ENCODE measurements around the gene PAPSS1. TPM values are rescaled to one million over a fixed set of nuclear protein-coding genes. Genes with fewer than 3 reads are reported as not detected.

PAPSS1 gene
- total RNA-seq, 1 experiment from 2014 or later, result 59.0 TPM

GRCh38 chr4:107737450-107737849 lies 17.4 kb upstream of the PAPSS1 start:
- Histone ChIP-seq H3K79me2 (ENCODE audit: insufficient read depth, low read length) (no peaks in the 10 kb centered on the region), H3K27ac (ENCODE audit: low read depth, low read length) (no peak overlapping the region), H4K20me1 (ENCODE audit: insufficient read depth) (no peaks in the 10 kb centered on the region), H3K4me2 (ENCODE audit: low read length) (no peak overlapping the region), H3K4me3 (replicated peaks in 1 of 2; ENCODE audit: low read depth in 1 of 2, low read length in 2 of 2) (no peak overlapping the region), H3K9me2 (ENCODE audit: insufficient read depth) (no peaks in the 10 kb centered on the region), H2AFZ (ENCODE audit: low read depth, low read length, poor library complexity, severe bottlenecking) (no peak overlapping the region), H3K4me1 (ENCODE audit: control insufficient read depth in 1 of 2, insufficient read depth in 2 of 2, low read length in 2 of 2) (no peaks in the 10 kb centered on the region), H3K27me3 (ENCODE audit: insufficient read depth, low read length) (no peaks in the 10 kb centered on the region), H3K36me3 (ENCODE audit: control insufficient read depth in 1 of 2, insufficient read depth in 2 of 2, low read length in 2 of 2) (no peaks in the 10 kb centered on the region), H3K9me3 (ENCODE audit: control insufficient read depth in 1 of 2, insufficient read depth in 1 of 2, low read depth in 1 of 2, low read length in 2 of 2) (no peaks in the 10 kb centered on the region), H3K9ac (ENCODE audit: low read length) (no peak overlapping the region)
- intact Hi-C loops (cut with micrococcal nuclease), result loop anchor here (2.0 to 5.0 kb wide), 2 partner anchors 645 to 687 kb away; no protein-coding TSS in a partner anchor
- no TSS peak for BruUV-seq (replicated peaks)
- TF ChIP-seq SIN3A (IDR thresholded peaks at IDR 0.05; ENCODE audit: low read depth) (no peak), SRF (IDR thresholded peaks at IDR 0.05; ENCODE audit: low read depth) (no peak), CBX3 (IDR thresholded peaks at IDR 0.05; ENCODE audit: low read depth) (no peak), TCF7L2 (IDR thresholded peaks at IDR 0.05; ENCODE audit: borderline replicate concordance, extremely low read depth, insufficient read depth, insufficient read length) (no peak), EZH2phosphoT487 (IDR thresholded peaks at IDR 0.05; ENCODE audit: borderline replicate concordance) (no peak), JUND (IDR thresholded peaks at IDR 0.05) (no peak), EZH2 (IDR thresholded peaks at IDR 0.05) (no peak)
- TF ChIP-seq, protein P1, sequence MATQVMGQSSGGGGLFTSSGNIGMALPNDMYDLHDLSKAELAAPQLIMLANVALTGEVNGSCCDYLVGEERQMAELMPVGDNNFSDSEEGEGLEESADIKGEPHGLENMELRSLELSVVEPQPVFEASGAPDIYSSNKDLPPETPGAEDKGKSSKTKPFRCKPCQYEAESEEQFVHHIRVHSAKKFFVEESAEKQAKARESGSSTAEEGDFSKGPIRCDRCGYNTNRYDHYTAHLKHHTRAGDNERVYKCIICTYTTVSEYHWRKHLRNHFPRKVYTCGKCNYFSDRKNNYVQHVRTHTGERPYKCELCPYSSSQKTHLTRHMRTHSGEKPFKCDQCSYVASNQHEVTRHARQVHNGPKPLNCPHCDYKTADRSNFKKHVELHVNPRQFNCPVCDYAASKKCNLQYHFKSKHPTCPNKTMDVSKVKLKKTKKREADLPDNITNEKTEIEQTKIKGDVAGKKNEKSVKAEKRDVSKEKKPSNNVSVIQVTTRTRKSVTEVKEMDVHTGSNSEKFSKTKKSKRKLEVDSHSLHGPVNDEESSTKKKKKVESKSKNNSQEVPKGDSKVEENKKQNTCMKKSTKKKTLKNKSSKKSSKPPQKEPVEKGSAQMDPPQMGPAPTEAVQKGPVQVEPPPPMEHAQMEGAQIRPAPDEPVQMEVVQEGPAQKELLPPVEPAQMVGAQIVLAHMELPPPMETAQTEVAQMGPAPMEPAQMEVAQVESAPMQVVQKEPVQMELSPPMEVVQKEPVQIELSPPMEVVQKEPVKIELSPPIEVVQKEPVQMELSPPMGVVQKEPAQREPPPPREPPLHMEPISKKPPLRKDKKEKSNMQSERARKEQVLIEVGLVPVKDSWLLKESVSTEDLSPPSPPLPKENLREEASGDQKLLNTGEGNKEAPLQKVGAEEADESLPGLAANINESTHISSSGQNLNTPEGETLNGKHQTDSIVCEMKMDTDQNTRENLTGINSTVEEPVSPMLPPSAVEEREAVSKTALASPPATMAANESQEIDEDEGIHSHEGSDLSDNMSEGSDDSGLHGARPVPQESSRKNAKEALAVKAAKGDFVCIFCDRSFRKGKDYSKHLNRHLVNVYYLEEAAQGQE (IDR thresholded peaks at IDR 0.05; ENCODE audit: low read depth), result no peak
- ChIA-PET RAD21 (ENCODE audit: low non-redundant PET in 1 of 2, low total read pairs in 2 of 2, uncharacterized antibody in 2 of 2, unreplicated experiment in 2 of 2) (no interaction called here), CTCF (interaction anchor here (1.4 to 1.8 kb wide), 2 partner anchors 10 to 17 kb away, joined by 3 to 6 read pairs; partner anchors contain the start of gene PAPSS1), POLR2A (no interaction called here)
- ATAC-seq (no peak), DNase-seq (ENCODE audit: low read depth, low spot score) (no peak)

Data from HCT116 (cell line).